Loucy (cell line): ENCODE data around the gene ZNF438.
A peak's percentile ranks its signal among the peaks of the same experiment; 100 is the strongest.
"Not testable (repeated sequence)": the region's sequence is repeated elsewhere in the genome, so short reads cannot be mapped to it uniquely, and the experiment has no call there.

Source experiments
- H2AFZ ChIP-seq: fragments of 200-600 bp; sonication (generic); 2 replicates; pipeline ENCODE4 v1.6.0; 2016; ENCODE audit warnings: antibody characterized with exemption, mild to moderate bottlenecking, low read length, moderate library complexity
- H3F3A ChIP-seq: fragments of 200-600 bp; 2 replicates; pipeline ENCODE4 v1.6.0; 2016; ENCODE audit warnings: antibody characterized with exemption, low read depth, mild to moderate bottlenecking
- H3K27me3 ChIP-seq: fragments of 200-600 bp; sonication (generic); 2 replicates; pipeline ENCODE4 v1.6.1; 2014; ENCODE audit warnings: low read length, mild to moderate bottlenecking; ENCODE audit not compliant: insufficient read depth, poor library complexity, severe bottlenecking
- H3K36me3 ChIP-seq: fragments of 200-600 bp; sonication (generic); 2 replicates; pipeline ENCODE4 v1.6.1; 2016; ENCODE audit warnings: low read length; ENCODE audit not compliant: insufficient read depth
- H3K4me1 ChIP-seq: fragments of 200-600 bp; sonication (generic); 2 replicates; pipeline ENCODE4 v1.5.1; 2014; ENCODE audit warnings: low read length, mild to moderate bottlenecking; ENCODE audit not compliant: insufficient read depth, poor library complexity, severe bottlenecking
- H3K4me2 ChIP-seq: fragments of 200-600 bp; sonication (generic); 2 replicates; pipeline ENCODE4 v1.6.0; 2014; ENCODE audit warnings: antibody characterized with exemption, low read length, low read depth, mild to moderate bottlenecking; ENCODE audit not compliant: poor library complexity, severe bottlenecking
- H3K4me3 ChIP-seq: fragments of 200-600 bp; sonication (generic); 2 replicates; pipeline ENCODE4 v1.5.1; 2014; ENCODE audit warnings: low read length, mild to moderate bottlenecking, mixed read lengths; ENCODE audit not compliant: poor library complexity, severe bottlenecking
- H3K79me2 ChIP-seq: fragments of 200-600 bp; sonication (generic); 2 replicates; pipeline ENCODE4 v1.6.1; 2014; ENCODE audit warnings: low read length; ENCODE audit not compliant: insufficient read depth
- H3K9ac ChIP-seq: fragments of 200-600 bp; sonication (generic); 2 replicates; pipeline ENCODE4 v1.6.0; 2014; ENCODE audit warnings: mild to moderate bottlenecking, low read depth, low read length, moderate library complexity; ENCODE audit not compliant: poor library complexity, severe bottlenecking
- H3K9me2 ChIP-seq: fragments of 200-600 bp; sonication (generic); replicated peaks from 2 replicates; pipeline ENCODE4 v1.6.1; 2016; ENCODE audit warnings: low read depth, low read length, mixed read lengths
- H3K9me3 ChIP-seq: fragments of 200-600 bp; sonication (generic); 2 replicates; pipeline ENCODE4 v1.6.1; 2014; ENCODE audit warnings: mild to moderate bottlenecking, antibody characterized with exemption, low read length, low read depth; ENCODE audit not compliant: insufficient read depth
- H4K20me1 ChIP-seq: fragments of 200-600 bp; sonication (generic); 2 replicates; pipeline ENCODE4 v1.6.0; 2014; ENCODE audit warnings: antibody characterized with exemption, low read length, mild to moderate bottlenecking; ENCODE audit not compliant: insufficient read depth, poor library complexity, severe bottlenecking
- CTCF ChIP-seq: fragments of 200-600 bp; sonication (generic); conservative IDR thresholded peaks from 2 replicates; pipeline ENCODE4 v1.5.1; 2014; ENCODE audit warnings: mild to moderate bottlenecking, antibody characterized with exemption, low read length
- EZH2phosphoT487 ChIP-seq: fragments of 200-600 bp; IDR thresholded peaks from 2 replicates; pipeline ENCODE4 v1.6.1; 2018; ENCODE audit warnings: antibody characterized with exemption, mild to moderate bottlenecking, moderate library complexity, borderline replicate concordance

Gene ZNF438

GRCh38 chr10:31041011-31041410, 9.3 kb upstream of the ZNF438 start:
- H3K4me2 ChIP-seq: no peak overlapping the region
- H3K9me2 ChIP-seq: no peaks in the 10 kb centered on the region
- H3K79me2 ChIP-seq: no peaks in the 10 kb centered on the region
- no peaks in the 10 kb centered on the region for H3F3A ChIP-seq
- no peak overlapping the region for H2AFZ ChIP-seq
- H3K4me3 ChIP-seq: no peak overlapping the region
- no peak overlapping the region for H3K9ac ChIP-seq
- H3K9me3 ChIP-seq: no peaks in the 10 kb centered on the region
- no peaks in the 10 kb centered on the region for H3K27me3 ChIP-seq
- no peaks in the 10 kb centered on the region for H3K36me3 ChIP-seq
- no peak for TF ChIP-seq EZH2phosphoT487
- no peak for TF ChIP-seq CTCF
- H3K4me1 ChIP-seq: no peaks in the 10 kb centered on the region
- H4K20me1 ChIP-seq: no peaks in the 10 kb centered on the region

- H3K4me1 ChIP-seq, H3K79me2 ChIP-seq, H3K4me2 ChIP-seq, H3K9me2 ChIP-seq, H3K4me3 ChIP-seq, H4K20me1 ChIP-seq, H3F3A ChIP-seq, H3K9me3 ChIP-seq, H3K36me3 ChIP-seq, H3K9ac ChIP-seq, H3K27me3 ChIP-seq: not testable (repeated sequence)
- H2AFZ ChIP-seq: peak overlapping the region; percentile 25
These were observed 7.3 kb upstream of the ZNF438 start for GRCh38 chr10:31039006-31039405.

DNA sequence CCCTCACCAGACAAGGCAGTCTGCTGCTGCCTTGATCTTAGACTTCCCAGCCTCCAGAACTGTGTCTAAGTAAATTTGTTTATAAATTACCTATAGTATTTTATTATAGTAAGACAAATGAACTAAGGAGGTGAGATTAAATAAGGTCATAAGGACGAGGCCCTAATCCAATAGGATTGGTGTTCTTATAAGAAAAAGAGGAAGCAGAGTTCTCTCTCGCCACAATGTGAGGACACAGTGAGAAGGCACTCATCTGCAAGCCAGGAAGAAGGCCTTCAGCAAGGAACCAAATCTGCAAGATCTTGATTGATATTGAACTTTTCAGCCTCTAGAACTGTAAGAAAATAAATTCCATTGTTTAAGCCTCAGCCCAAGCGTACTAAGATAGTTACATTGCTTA, 6.1 kb upstream of the ZNF438 start:
- H3K79me2 ChIP-seq: no peaks in the 10 kb centered on the region
- no peaks in the 10 kb centered on the region for H4K20me1 ChIP-seq
- no peaks in the 10 kb centered on the region for H3F3A ChIP-seq
- no peaks in the 10 kb centered on the region for H3K4me1 ChIP-seq
- no peaks in the 10 kb centered on the region for H3K27me3 ChIP-seq
- H2AFZ ChIP-seq: no peak overlapping the region
- no peaks in the 10 kb centered on the region for H3K9me3 ChIP-seq
- no peak overlapping the region for H3K4me2 ChIP-seq
- H3K9me2 ChIP-seq: no peaks in the 10 kb centered on the region
- H3K9ac ChIP-seq: no peak overlapping the region
- TF ChIP-seq EZH2phosphoT487 (no peak), CTCF (no peak)
- no peaks in the 10 kb centered on the region for H3K36me3 ChIP-seq
- H3K4me3 ChIP-seq: no peak overlapping the region

DNA sequence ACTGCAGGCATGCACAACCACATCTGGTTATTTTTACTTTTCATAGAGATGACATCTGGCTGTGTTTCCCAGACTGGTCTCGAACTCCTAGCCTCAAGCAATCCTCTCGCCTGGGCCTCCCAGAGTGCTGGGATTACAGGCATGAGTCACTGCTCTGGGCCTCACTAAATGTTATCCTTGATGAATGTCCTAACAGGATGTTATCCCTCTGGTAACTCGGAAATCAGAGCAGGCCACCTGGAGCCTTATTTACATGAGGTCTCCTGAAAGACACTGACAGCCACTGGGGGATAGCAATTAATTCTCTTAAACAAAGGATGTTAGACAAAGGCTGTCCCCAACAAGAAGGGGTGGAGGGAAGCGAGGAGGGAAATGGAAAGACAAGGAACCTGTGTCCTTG, 4.5 kb upstream of the ZNF438 start:
- Histone ChIP-seq H3K9ac (no peak overlapping the region), H3K4me3 (no peak overlapping the region), H4K20me1 (no peaks in the 10 kb centered on the region), H3K27me3 (no peaks in the 10 kb centered on the region), H3K4me1 (peaks cover 4% of the 10 kb centered on the region), H3K36me3 (no peaks in the 10 kb centered on the region), H3K4me2 (no peak overlapping the region), H3K9me3 (no peaks in the 10 kb centered on the region), H2AFZ (no peak overlapping the region), H3K9me2 (no peaks in the 10 kb centered on the region), H3K79me2 (no peaks in the 10 kb centered on the region), H3F3A (no peaks in the 10 kb centered on the region)
- TF ChIP-seq CTCF (no peak), EZH2phosphoT487 (no peak)
